Esophagus muscularis mucosa (tissue), 4 donors: Measurements from ENCODE around the gene TAX1BP1.

Experiments used
- EP300 ChIP-seq: sonication (generic); formaldehyde crosslinking; IDR thresholded peaks from one replicate; pipeline ENCODE4 v1.6.1; 2017; ENCODE audit warnings: antibody characterized with exemption
- POLR2A ChIP-seq: fragments of 450-650 bp; IDR thresholded peaks from one replicate; pipeline ENCODE4 v1.6.1; 2017; ENCODE audit warnings: antibody characterized with exemption, moderate library complexity, mild to moderate bottlenecking, low read depth
- POLR2AphosphoS5 ChIP-seq, 2 donors: sonication (generic); formaldehyde crosslinking; IDR thresholded peaks; one replicate each; pipeline ENCODE4 v1.6.1; 2017; ENCODE audit warnings: antibody characterized with exemption in 2 of 2
- TF ChIP-seq, protein P1 (sequence below), 3 experiments: fragments of 200-600 bp in 2 of 3; fragments of 450-650 bp in 1 of 3; sonication (generic) in 2 of 3; IDR thresholded peaks; one replicate each; pipeline ENCODE4 v1.5.1; 2017 to 2019; ENCODE audit warnings: antibody characterized with exemption in 3 of 3, mild to moderate bottlenecking in 2 of 3, moderate library complexity in 1 of 3

DNA sequence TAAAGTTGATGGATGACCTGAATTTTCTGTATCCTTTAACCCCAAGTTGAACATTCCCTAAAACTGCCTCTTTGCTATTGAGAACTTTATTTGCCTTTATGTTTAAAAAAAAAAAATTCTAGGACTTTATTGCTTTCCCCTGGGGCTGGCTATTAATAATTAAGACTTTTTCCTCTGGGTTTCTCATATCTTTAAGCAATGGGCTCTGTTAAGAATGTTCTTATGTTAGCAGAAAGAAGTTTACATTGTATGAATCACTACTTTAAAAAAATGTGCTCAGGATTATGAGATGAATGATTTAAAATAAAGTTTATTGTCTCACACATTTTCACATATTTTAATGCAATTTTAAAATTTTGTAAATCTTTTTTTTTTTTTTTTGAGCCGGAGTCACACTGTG is 19.5 kb downstream of the TAX1BP1 start:
- TF ChIP-seq EP300 (no peak), POLR2AphosphoS5 (IDR thresholded peaks at IDR 0.05) (no peak), POLR2A (no peak)
- TF ChIP-seq, protein P1, sequence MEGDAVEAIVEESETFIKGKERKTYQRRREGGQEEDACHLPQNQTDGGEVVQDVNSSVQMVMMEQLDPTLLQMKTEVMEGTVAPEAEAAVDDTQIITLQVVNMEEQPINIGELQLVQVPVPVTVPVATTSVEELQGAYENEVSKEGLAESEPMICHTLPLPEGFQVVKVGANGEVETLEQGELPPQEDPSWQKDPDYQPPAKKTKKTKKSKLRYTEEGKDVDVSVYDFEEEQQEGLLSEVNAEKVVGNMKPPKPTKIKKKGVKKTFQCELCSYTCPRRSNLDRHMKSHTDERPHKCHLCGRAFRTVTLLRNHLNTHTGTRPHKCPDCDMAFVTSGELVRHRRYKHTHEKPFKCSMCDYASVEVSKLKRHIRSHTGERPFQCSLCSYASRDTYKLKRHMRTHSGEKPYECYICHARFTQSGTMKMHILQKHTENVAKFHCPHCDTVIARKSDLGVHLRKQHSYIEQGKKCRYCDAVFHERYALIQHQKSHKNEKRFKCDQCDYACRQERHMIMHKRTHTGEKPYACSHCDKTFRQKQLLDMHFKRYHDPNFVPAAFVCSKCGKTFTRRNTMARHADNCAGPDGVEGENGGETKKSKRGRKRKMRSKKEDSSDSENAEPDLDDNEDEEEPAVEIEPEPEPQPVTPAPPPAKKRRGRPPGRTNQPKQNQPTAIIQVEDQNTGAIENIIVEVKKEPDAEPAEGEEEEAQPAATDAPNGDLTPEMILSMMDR (IDR thresholded peaks at IDR 0.05), result no peak
